GM15510 (cell line): ENCODE measurements around the gene MYPN.

ENCODE experiments used
- POLR2A ChIP-seq: IDR thresholded peaks from 3 replicates; pipeline ENCODE4 v1.6.1; 2011; ENCODE audit warnings: borderline replicate concordance; ENCODE audit not compliant: insufficient read length; ENCODE audit errors: extremely low read depth

The MYPN gene

DNA sequence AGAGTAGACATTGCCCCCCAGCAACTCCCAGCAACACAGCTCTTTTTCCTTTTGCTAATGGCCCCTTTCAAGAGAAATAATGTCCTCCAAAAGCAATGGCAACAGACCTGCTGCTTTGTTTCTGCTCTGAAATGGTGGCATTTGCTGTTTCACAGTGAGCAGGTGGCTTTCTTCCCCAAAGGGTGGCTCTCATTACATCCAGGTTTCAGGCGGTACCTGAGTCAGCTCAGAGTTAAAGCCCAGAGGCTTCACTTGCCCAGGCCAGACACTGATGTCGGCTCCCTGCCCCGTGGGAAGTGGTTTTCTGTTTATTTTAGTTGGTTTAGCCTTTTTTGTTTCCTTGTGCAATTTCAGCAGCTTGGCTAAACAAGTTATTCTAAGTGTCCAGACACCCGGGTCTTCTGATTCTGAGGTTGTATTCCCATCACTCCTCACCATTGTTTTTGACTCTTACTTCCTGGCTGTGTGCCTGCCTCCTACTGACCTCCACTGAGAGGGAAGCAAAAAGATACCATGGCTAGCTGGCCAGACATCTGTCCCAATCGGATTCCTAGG, 130.4 kb downstream of the MYPN start:
- TF ChIP-seq POLR2A: no peak

DNA sequence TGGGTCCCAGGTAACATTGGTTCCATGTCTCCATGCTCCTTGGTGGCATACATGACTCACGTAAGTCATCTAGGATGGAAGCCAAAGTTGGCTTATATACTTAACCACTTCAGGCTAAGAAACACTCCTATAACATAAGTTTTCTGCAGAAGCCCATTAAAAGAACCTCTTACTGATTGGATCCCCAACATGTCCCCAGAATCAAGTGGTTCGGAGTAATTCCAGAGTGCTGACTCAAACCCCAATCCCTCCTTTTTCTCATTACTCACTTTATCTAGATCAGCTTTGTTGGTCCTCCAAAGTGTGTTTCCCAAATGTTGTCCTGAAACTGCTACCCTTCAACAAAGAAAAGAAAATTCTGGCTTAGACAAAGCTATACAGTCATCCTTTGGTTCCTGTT, 132.8 kb downstream of the MYPN start:
- TF ChIP-seq POLR2A: no peak

GRCh38 chr10:68247931-68248330, 138.6 kb downstream of the MYPN start:
- no peak for TF ChIP-seq POLR2A

DNA sequence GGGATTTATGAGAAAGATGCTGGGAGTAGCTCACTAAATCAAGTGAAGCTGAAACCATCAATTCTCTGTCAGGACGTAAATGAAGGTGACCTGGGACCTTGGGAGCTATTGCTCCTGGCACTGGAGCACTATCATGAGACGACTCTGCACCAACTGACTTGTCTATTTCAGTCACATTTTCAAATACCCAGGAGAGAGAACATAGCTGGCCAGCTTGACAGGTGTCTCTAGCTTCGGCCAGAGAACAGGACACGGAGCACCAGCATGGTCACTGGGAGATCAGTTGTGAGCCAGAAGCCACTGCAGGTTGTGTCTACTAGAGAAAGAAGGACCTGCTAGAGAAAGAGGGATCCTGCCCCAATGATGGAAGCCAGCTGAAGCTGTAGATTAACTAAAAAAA, 140.0 kb downstream of the MYPN start:
- no peak for TF ChIP-seq POLR2A

DNA sequence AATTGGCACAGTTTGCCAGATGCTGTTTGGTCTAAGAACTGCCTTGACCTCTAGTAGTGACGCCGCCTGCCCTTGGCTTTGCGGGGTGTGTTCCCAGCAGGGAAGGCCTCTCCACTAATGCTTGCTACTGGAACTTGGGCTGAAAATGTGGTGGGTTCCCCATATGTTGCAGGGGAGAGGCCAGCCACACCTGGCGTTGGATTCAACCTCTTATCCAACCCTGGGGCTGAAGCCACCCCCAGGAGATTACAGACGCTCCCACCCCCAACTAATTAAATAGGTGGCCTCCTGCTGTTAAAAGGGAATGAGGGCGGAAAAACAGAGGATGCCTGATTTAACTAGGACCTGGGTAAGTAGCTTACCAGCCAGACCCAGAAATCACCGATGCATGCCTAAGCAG, 141.9 kb downstream of the MYPN start:
- no peak for TF ChIP-seq POLR2A

DNA sequence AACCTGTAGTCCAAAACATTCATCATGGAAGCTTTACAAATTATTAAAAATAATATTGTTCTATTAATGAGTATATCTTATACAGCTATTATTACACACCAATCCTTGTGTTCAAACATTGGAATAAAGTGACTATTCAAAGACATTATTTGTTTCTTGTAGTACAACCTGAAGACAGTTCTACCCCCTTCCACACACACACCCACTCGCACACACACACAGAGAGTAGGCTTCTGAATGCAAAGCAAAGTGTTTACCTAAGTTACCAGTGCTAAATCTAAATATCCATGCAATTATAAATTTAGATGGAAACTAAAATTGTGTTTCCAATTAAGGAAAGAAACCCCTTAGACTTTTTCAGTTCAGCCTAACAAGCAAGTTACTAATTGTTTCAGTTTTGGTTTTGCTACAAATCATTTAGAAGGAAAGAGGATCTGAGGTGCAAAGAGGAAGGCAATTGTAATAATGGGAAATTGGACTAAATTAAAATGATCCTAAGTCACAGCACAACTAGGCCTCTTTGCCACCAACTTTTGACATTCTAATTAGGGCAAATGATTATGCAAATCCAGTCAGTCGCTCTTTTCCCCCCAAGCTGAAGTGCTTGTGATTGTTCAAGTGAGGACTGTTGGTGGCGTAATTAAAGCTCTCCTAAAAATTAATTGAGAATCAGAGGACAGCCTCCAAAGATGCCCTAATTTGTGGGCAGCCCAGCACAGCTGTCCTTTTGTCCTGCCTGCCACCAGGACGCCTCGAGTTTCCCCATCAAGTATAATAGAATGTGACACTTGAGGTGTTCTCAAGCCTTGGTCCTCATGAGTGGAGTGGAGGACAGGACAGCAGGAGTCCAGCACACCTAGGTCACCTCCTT, 142.6 kb downstream of the MYPN start:
- TF ChIP-seq POLR2A: no peak

- no peak for TF ChIP-seq POLR2A
Measured at GRCh38 chr10:68253346-68253745, 144.1 kb downstream of the MYPN start.

GRCh38 chr10:68261132-68261856, 152.0 kb downstream of the MYPN start:
- no peak for TF ChIP-seq POLR2A
